ENCODE results near the gene OPRL1.
A peak's percentile ranks its signal among the peaks of the same experiment; 100 is the strongest.

OPRL1 gene

DNA sequence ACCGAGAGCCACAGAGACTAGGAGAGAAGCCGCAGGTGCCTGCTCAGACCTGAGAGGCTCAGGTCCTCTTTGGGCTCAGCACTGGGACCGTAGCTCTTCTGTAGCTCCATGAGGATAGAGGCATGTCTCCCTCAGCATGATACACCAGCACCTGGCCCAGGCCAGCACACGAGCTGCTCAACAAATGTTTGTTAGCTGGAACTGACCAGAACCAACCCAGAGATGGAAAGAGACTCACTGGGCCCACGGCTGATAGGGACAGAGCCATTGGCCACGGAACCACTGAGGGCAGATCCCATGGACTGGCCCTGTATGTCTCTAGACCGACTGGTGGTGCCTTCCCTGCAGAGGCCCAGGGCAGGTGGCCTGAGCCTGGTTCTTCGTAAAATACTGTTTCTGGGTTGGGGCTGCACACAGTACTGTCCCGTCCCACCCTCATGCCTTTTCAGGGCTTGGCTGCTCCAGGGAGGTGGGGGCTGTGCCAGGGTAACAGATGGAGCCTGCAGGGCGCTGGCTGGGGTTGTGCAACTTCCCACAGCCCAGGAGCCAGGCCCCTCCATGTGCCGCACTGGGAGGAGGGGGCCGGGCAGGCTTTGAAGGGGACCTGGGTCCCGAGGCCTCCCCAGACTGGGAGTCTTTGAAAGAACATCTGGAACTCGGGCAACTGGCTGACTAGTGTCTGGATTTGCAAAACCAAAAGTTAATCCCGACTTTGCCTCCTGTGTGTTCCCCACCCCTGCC is 38.7 kb upstream of the OPRL1 start:
- no peak overlapping the region for H3K4me3 ChIP-seq (ENCODE audit: low read depth, low read length)
- no peak for DNase-seq (ENCODE audit: low read depth)

DNA sequence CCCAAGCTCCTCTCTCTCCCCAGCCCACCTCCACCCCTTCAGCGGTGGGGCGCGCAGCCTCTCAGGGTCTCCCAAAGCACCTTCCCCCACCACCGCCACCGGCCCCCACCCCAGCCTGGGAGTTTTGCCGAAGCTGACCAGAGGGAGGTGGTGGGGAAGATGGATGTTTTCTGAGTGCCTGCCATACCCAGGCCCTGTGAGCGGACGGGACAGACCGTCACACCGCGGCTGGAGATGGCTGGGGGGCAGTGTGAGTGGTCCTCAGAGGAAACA is 38.2 kb upstream of the OPRL1 start:
- H3K4me3 ChIP-seq (ENCODE audit: low read depth, low read length) = no peak overlapping the region
- no peak for DNase-seq (ENCODE audit: low read depth)

DNA sequence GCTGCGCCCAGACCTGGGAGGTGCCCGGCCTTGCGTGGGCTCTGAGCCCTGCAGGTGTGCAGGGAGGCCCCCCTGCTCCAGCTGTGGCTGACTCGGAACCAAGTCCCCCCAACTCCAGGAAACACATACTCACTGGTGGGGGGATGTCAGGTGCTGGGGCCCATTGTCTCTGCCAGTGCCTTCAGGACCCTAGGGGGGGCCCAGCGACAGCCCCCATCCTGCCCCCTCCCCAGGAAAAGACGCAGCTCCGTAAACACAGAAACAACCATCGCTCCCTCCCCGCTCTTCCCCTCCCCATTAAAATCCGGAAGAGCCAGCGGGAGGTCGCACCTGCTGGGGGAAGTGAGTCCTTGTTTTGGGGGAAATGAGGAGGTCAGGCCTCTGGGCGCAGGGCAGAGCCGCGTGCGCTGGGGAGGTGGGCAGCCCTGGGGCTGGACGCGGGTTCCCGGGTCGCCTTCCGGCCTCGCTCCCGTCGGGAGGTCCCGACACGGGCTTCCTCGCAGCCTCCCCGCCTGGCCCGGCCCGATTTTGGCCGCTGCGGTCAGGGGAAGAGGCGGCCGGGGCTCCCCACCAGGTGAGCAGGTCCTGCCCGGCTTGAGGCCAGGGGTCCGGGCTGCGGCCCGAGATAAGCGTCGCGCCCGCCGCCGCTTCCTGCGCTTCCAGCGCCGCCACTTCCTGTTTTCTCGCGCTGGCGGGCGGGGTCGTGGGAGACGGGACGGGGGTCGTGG is 37.7 kb upstream of the OPRL1 start:
- H3K4me3 ChIP-seq (ENCODE audit: low read depth, low read length) = peak overlapping the region; percentile 38
- no peak for DNase-seq (ENCODE audit: low read depth)

DNA sequence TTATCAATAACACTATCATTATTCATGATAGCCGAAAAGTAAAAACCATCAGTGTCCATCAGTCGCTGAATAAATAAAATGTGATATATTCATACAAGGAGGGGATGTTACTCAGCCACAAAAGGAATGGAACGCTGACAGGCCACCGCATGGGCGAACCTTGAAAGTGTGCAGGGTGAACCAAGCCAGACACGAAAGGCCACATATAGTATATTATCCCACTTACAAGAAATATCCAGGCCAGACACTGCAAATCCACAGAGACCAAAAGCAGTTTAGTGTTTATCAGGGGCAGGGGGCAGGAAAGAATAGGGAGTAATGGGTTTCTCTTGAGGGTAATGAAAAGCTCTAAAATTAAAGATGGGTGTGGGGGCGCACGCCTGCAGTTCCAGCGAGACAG is 36.1 kb upstream of the OPRL1 start:
- no peak overlapping the region for H3K4me3 ChIP-seq (ENCODE audit: low read depth, low read length)
- no peak for DNase-seq (ENCODE audit: low read depth)

DNA sequence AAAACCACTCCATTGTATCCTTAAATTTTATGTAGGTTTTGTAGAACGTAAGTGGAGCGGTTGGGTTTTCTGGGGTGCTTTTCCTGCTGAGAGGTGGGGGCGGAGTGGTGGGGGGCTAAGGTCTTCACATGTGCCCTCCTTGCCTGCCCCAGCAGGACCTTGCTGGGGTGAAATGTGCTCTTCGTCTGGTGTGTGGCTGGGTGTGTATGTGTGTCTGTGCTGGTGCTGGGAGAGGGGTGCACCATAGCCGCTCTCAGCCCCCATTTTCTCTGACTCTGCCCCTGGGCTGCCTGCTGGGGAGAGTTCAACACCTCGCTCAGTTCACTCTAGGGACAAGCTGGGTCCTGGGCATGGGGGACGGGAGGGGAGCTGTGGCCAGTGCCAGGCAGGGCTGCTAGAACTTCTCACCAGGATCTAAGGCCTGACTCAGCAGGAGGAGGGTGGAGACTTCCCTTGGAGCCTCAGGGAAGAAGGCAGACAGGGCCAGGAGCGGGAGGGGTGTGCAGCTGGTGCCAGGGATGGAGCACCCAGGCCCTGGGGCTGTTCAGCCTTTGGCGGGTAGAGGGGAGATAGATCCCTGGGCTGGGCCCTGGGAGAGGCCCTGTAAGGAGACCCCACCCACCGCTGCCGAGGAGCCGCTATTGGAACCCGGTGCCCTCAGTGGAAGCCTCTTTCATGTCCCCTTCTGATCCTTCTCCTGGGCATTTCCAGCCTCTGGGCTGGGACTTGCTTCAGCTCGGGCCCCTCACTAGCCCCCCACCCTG is 35.2 kb upstream of the OPRL1 start:
- DNase-seq (ENCODE audit: low read depth) = no peak
- no peak overlapping the region for H3K4me3 ChIP-seq (ENCODE audit: low read depth, low read length)

DNA sequence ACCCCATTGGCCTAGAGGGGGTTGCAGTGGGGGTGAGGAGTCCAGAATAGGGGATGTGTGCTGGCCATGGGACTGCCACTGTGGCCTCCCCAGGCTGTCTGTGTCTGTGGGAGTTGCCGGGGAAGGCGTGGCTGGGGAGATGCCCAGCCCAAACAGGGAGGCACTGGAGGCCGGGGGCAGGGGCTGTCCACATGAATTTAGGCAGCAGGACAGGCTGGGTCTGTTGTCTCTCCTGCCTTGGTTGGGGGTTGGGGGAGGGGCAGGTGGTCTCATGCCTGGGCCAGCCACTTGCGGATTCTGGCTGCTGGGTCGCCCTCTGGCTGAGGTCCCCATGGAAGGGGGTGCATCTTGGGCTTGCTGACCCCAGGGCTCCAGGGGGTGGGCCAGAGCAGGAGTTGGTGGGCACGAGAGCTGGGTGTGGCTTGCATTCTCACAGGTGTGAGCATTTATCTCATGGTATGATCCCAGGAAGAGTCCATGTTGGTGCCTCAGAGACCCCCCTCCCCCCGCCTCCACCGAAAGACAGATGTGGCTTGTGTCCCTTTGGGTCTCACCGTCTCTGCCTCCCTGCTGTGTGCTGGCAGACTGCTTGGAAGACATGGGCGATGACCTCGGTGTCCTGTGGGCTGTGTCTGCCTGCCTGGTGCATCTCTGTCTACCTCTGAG is 34.4 kb upstream of the OPRL1 start:
- no peak for DNase-seq (ENCODE audit: low read depth)
- H3K4me3 ChIP-seq (ENCODE audit: low read depth, low read length) = no peak overlapping the region

DNA sequence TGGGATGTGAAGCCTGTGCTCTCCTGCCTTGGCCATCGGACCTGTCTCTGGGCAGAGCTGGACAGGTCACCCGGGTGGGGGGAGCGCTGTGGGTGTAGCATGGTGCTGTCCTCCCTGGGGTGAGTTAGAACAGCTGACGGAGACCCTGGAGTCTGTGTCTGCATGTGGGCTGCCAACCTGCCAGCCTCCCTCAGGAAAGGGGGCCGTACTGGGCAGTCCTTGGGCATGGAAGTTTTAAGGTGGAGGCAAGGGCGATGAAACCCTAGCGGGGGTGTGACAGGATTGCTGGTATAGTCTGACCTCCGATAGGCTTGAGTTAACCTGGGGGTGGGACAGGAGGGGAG is 32.9 kb upstream of the OPRL1 start:
- DNase-seq (ENCODE audit: low read depth) = no peak

DNA sequence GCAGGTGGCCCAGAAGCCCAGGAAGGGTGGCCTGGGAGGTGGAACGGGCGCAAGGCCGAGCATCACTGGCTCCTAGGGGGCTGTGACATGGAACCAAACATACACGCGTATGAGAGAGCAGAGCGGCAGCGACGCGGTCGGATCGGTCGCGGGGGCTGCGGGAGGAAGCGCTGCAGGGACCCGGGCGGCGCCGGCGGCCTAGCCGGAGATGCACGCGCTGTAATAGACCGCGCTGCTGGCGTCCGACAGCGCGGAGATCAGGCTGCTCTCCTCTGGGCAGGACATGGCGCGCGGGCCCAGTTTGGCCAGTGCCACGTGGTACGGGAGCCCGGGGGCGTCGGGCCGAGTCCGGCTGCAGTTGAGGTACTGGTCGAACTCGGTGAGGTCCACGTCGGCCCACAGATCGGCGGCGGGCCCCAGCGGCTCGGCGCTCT is 31.9 kb upstream of the OPRL1 start:
- no peak for DNase-seq (ENCODE audit: low read depth)
- H3K4me3 ChIP-seq (ENCODE audit: low read depth, low read length) = no peak overlapping the region

More for the DNA sequence above, 32.9 kb upstream of the OPRL1 start:
- H3K4me3 ChIP-seq (ENCODE audit: low read depth, low read length) = no peak overlapping the region

DNA sequence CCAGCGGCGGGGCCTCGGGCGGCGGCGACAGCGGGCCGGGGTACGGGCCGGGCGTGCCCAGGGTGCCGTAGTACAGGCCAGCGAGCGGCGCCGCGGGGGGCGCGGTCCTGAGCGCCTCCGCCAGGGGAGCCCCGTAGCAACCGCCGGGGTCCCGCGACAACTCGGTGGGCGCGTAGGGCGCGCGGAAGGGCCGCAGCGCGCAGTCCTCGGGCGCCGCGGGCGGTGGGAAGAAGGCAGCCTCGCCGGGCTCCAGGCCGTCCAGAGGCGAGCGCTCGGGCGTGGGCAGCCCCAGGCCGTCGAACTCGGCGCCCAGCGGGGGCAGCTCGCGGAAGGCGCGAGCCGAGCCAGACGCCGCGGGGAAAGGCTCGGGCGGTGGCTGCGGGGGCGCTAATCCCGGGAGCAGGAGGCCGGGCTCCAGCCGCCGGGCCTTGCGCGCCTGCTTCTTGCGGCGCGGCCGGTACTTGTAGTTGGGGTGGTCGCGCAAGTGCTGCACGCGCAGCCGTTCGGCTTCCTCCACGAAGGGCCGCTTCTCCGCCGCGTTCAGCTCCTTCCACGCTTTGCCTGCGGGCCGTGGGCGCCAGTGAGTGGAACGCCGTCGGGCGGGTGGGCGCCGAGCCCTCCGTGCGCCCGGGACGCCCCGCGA is 31.4 kb upstream of the OPRL1 start:
- no peak overlapping the region for H3K4me3 ChIP-seq (ENCODE audit: low read depth, low read length)
- DNase-seq (ENCODE audit: low read depth) = no peak

DNA sequence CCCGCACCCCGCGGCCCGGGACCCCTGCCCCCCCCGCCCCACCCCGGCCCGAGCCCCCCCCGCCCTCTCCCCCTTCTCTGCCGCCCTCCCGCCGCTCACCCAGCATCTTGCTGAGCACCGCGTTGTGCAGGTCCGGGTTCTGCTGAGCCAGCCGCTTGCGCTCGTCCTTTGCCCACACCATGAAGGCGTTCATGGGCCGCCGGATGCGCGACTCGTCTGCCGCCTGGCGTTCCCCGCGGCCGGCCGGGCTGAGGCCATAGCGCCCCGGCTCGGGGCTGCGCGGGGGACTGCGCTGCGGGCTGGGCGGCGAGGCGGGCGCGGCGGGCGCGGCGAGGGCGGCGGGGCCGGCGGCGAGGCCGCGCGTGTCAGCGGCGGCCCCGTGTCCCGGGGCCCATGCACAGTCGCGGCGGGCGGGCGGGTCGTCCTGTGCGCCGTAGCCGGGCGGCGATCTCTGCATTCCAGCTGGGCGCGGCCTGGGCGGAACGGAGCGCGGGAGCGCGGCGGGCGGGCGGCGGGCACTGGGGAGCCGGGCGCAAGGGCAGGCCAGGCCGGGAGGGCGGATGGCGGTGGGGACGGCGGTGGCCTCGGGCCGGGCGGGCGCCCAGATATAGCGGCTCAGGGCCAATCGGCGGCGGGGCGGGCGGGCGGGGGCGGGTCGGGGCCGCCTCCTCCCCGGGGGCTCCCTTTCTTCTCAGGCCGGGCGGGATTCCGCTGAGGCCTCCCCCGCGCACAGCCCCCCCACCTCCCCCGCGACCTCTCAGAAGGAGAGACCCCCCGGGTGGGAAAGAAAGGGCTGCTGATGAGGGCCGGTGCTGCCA is 30.6 kb upstream of the OPRL1 start, which contains the start of gene SOX18:
Gene SOX18, minus strand, starts transcription at position 580 of the 818 bp plus-strand sequence. Its CDS starts 123 bp downstream, at position 457.
- H3K4me3 ChIP-seq (ENCODE audit: low read depth, low read length) = peak within 1 kb of the TSS; percentile 15
- DNase-seq (ENCODE audit: low read depth) = no peak

DNA sequence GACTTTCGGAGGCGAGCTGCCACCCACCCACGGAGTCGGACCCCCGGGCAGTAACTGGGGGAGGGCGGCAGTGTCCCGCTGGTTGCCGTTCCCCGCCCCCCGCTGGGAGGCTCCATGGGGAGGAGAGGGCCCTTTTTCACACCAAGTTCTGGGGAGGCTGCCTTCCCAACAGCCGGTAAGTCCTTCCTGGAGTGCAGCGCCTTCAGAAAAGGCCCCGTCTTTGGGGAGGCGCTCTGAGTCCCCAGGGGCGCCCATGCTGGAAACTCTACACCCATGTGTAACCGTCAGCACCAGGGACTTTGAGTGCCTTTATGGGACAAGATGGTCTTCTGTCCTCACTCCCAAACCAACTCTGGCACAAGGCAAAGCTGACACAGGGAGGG is 30.0 kb upstream of the OPRL1 start:
- no peak for DNase-seq (ENCODE audit: low read depth)
- peak overlapping the region; percentile 15 for H3K4me3 ChIP-seq (ENCODE audit: low read depth, low read length)

DNA sequence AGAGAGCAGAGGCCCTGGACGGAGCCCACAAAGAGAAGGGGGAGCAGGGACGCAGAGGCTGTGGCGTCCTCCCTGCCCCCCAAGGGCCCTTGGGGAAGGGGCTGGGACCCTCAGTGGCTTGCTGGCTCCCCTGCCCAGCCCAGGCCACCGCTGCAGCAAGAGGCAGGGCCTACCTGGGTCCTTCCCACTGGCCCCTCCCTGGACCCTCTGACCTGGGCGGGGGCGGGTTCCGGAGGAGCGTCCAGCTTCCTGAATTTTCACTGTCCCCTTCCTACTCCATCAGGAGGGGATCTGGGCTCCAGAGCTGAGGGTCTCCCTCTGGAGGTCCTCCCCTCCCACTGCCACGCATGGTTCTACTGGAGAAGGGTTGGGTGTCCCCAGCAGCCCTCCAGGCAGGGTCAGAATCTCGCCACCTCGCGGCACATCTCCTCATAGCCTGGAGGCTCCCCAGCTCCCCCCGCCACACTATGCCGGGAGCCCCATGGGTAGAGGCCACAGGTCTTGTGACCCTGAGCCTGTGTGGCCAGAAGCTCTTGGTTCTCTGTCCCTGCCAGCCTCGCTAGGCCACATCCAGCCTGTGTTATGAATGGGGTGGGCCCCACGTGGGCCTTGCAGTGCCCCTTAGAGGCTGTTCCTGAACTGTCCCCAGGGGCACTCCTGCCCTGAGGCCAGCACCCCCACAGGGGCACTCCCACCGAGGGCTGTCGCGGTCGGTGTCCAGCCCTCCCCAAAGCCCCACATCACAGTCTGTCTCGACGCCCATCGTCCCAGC is 29.4 kb upstream of the OPRL1 start:
- no peak overlapping the region for H3K4me3 ChIP-seq (ENCODE audit: low read depth, low read length)
- DNase-seq (ENCODE audit: low read depth) = no peak

DNA sequence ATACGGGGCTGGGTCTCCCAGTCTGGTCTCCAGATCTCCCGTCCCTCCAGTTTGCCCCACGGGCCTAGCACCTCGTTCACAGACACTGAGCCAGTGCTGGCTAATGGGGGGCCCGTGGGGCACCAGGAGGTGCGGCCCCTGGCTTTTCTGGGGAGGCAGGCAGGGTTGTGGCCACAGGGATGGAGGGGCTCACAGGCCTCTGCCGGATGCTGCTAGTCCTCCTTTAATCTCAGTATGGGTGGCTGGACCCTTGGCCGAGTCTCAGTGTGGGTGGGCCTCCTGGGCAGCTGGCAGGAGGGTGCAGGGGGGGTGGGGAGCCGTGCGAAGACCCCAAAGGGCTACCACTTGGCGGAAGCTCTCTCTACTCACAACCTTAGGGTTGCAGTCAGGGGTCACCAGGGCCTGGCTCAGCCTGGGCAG is 28.8 kb upstream of the OPRL1 start:
- no peak overlapping the region for H3K4me3 ChIP-seq (ENCODE audit: low read depth, low read length)
- DNase-seq (ENCODE audit: low read depth) = no peak

DNA sequence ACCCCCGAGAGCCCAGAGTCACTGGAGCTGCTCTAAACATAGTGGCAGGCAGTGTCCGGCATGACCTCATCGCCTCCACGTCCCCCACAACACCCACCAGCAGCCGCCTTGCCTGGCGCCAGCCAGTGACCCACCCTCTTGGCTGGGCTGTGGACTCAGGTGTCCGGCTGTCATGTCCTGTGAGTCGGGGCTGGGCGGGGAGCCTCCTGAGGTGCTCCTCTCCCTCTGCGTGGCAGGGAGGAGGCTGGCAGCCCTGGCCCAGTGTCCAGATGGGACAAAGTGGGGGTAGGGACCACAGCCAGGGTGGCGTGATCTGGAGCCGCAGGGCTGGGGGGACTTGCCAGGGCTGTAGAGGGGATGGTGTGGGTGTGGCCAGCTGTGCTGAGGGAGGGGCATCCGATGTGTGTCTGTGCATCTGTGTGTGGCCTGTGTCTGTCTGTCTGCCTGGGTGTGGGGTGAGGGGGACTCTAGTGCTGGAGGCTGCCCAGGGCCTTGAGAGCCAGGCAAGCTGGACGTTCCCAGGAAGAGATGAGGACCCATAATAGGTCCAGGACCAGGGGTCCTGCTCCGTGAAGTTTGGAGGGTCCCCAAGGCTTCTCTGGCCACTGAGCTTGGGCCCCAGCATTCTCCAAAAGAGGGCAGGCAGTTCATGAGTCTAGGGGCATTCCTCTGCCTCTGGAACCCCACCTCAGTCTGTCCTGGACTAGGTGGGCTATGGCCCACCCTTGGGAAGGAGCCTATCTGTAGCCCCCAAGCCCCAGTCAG is 28.1 kb upstream of the OPRL1 start:
- no peak overlapping the region for H3K4me3 ChIP-seq (ENCODE audit: low read depth, low read length)
- no peak for DNase-seq (ENCODE audit: low read depth)

DNA sequence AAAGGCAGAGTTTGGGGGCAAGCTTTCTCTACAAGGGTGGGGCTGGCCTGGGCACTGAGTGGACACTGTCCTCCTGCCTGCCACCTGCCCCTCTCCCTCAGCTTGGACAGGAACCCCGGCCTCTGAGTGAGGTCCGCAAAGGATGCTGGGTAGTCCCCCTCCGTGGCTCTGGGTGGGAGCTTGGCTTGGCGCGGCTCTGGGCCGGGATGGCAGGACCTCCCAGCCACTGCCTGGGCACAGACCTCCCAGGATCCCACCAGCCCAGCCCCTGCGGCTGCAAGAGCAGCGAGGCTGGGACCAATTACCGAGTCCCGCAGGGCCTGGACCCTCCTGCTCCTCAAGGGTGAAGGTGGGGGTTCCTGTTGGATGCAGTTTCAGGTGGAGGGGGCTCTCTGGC is 27.6 kb upstream of the OPRL1 start:
- no peak overlapping the region for H3K4me3 ChIP-seq (ENCODE audit: low read depth, low read length)
- no peak for DNase-seq (ENCODE audit: low read depth)

DNA sequence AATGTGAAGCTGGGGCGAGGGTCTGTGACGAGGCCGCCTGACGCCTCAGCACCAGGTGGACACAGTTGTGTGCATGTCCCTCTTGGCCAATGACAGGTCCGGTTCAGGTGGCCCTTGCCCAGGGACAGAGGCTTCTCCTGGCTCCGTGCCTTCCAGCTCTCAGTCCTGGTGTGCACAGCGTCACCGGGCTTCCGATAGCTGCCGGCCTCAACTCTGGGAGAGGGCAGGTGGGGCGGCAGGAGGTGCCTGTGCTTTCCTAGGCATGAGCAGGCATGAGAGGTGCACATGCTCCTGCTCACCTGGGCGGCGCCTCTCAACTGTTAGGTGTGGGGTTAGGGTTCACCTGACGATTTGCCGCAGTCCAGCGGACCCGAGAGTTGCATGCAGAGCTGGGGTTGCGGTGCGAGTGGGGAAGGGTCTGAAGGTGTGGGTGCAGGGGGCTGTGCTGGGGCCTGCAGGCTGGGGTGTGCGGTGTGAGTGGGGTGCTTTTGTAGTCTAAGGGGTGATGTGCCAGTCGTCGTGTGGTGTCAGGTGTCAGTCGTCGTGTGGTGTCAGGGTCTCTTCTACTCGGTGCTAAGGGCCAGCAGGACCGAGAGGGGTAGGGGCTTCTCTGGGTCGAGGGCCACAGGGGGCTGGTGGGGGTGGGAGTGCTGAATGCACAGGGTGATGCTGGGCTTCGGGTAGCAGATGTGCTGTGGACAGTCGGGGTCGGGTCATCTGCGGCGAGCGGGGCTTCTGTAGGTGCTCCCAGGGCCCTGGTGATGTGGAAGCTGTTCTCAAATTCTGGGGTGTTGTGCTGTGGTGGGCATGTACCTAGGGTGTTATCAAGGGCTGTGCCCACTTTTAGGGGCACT is 26.7 kb upstream of the OPRL1 start:
- no peak for DNase-seq (ENCODE audit: low read depth)
- no peak overlapping the region for H3K4me3 ChIP-seq (ENCODE audit: low read depth, low read length)

All from skeletal muscle cell (primary cell).